Thyroid gland (tissue), 4 donors: ENCODE data around the gene OSBP.

Experiments
- POLR2A ChIP-seq, 2 donors: fragments of 450-650 bp; IDR thresholded peaks; one replicate each; pipeline ENCODE4 v1.6.1; 2017; ENCODE audit warnings: antibody characterized with exemption in 2 of 2, mild to moderate bottlenecking in 2 of 2, moderate library complexity in 1 of 2
- TF ChIP-seq, protein P1 (sequence below), 6 experiments: fragments of 200-600 bp in 3 of 6; fragments of 450-650 bp in 3 of 6; sonication (generic) in 3 of 6; IDR thresholded peaks; one replicate each; pipeline ENCODE4 v1.5.1; 2016 to 2019; ENCODE audit warnings: antibody characterized with exemption in 6 of 6, mild to moderate bottlenecking in 2 of 6, inconsistent platforms in 1 of 6, moderate library complexity in 1 of 6

DNA sequence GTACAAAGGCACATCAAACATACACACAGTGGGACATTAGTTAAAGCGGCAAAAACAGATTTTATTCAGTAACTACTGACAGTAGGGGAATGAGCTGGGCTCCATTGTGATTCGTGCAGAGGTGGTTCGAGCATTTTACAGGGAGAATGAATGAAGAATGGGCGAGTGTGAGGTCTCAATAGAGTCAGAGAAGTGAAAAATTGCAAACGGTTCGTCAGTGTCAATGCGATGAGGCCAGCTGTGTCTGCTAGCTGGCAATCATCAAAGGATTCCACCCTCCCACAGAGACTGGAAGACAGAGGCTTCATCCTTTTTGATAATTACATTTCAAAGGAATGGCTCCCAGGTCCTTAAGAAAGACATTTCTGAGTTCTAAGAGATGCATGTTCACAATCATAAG is 86.9 kb downstream of the OSBP start:
- TF ChIP-seq, protein P1, sequence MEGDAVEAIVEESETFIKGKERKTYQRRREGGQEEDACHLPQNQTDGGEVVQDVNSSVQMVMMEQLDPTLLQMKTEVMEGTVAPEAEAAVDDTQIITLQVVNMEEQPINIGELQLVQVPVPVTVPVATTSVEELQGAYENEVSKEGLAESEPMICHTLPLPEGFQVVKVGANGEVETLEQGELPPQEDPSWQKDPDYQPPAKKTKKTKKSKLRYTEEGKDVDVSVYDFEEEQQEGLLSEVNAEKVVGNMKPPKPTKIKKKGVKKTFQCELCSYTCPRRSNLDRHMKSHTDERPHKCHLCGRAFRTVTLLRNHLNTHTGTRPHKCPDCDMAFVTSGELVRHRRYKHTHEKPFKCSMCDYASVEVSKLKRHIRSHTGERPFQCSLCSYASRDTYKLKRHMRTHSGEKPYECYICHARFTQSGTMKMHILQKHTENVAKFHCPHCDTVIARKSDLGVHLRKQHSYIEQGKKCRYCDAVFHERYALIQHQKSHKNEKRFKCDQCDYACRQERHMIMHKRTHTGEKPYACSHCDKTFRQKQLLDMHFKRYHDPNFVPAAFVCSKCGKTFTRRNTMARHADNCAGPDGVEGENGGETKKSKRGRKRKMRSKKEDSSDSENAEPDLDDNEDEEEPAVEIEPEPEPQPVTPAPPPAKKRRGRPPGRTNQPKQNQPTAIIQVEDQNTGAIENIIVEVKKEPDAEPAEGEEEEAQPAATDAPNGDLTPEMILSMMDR (IDR thresholded peaks at IDR 0.05) = no peak
- TF ChIP-seq POLR2A (IDR thresholded peaks at IDR 0.05) = no peak
